Sigmoid colon (tissue), 7 donors: ENCODE data around the gene PRAME. TPM values are rescaled to one million over a fixed set of nuclear protein-coding genes. Genes with fewer than 3 reads are reported as not detected.
"Not testable (repeated sequence)": the region's sequence is repeated elsewhere in the genome, so short reads cannot be mapped to it uniquely, and the experiment has no call there.

Source experiments
- DNase-seq: peaks from one replicate; pipeline ENCODE4 v3.0.0-alpha.2; 2019
- H3K27ac ChIP-seq, 4 donors: fragments of 200-600 bp; sonication (generic); one replicate each; pipeline ENCODE4 v1.5.1; 2016 to 2019; ENCODE audit warnings: mild to moderate bottlenecking in 1 of 4
- H3K27me3 ChIP-seq, 3 donors: fragments of 200-600 bp; sonication (generic); one replicate each; pipeline ENCODE4 v1.5.1; 2019; ENCODE audit warnings: mild to moderate bottlenecking in 1 of 3
- H3K36me3 ChIP-seq, 4 donors: fragments of 200-600 bp; sonication (generic); one replicate each; pipeline ENCODE4 v1.5.1; 2016 to 2019
- H3K4me1 ChIP-seq, 4 donors: fragments of 200-600 bp; sonication (generic); one replicate each; pipeline ENCODE4 v1.5.1; 2017 to 2019
- H3K4me3 ChIP-seq, 4 donors: fragments of 200-600 bp; sonication (generic); one replicate each; pipeline ENCODE4 v1.5.1; 2017 to 2019; ENCODE audit warnings: mild to moderate bottlenecking in 2 of 4, moderate library complexity in 1 of 4
- H3K9me3 ChIP-seq, 4 donors: fragments of 200-600 bp in 3 of 4; sonication (generic) in 3 of 4; one replicate each; pipeline versions ENCODE4 v1.5.1 to v1.6.1; 2013 to 2019
- CTCF ChIP-seq, 4 experiments: fragments of 450-650 bp in 3 of 4; fragments of 200-600 bp in 1 of 4; IDR thresholded peaks; one replicate each; pipeline ENCODE4 v1.5.1; 2016 to 2019; ENCODE audit warnings: antibody characterized with exemption in 4 of 4, mild to moderate bottlenecking in 3 of 4, moderate library complexity in 2 of 4
- EP300 ChIP-seq, 4 donors: sonication (generic); formaldehyde crosslinking; IDR thresholded peaks; one replicate each; pipeline ENCODE4 v1.6.1; 2017; ENCODE audit warnings: antibody characterized with exemption in 4 of 4
- POLR2A ChIP-seq, 2 donors: fragments of 450-650 bp; IDR thresholded peaks; one replicate each; pipeline ENCODE4 v1.6.1; 2016; ENCODE audit warnings: antibody characterized with exemption in 2 of 2, mild to moderate bottlenecking in 2 of 2, moderate library complexity in 2 of 2
- POLR2AphosphoS5 ChIP-seq, 4 donors: sonication (generic); formaldehyde crosslinking; IDR thresholded peaks; one replicate each; pipeline ENCODE4 v1.6.1; 2017; ENCODE audit warnings: antibody characterized with exemption in 4 of 4
- WGBS, 2 donors: extraction: QIAGEN DNeasy Blood & Tissue Kit; methylation state at CpG; one replicate each; pipeline ENCODE4 v1.1.7; 2013; 5-methylcytosine and 5-hydroxymethylcytosine counted together
- intact Hi-C: fragments of 100-400 bp; cut with DNase I; formaldehyde crosslinking; loops from one replicate; pipeline ENCODE4 v1.15.1; 2023
- polyA plus RNA-seq, 3 donors: library from polyadenylated mRNA; stranded (reverse); fragments of 200-250 nt; gene quantifications; one replicate each; pipeline ENCODE4 v1.2.3, GENCODE V29; 2013
- total RNA-seq, 4 donors: library from RNA; depleted of rRNA; stranded (reverse); fragments of >200 nt; gene quantifications; one replicate each; pipeline ENCODE4 v1.1.0, GENCODE V29; 2016
- donor health status: healthy with polysubstance abuse.
- donor health status: Bipolar disorder and iron deficiency.
- donor health status: healthy.

Gene PRAME
- total and polyA plus RNA-seq, 7 donors = 0.06 to 0.16 TPM; not detected in 5

DNA sequence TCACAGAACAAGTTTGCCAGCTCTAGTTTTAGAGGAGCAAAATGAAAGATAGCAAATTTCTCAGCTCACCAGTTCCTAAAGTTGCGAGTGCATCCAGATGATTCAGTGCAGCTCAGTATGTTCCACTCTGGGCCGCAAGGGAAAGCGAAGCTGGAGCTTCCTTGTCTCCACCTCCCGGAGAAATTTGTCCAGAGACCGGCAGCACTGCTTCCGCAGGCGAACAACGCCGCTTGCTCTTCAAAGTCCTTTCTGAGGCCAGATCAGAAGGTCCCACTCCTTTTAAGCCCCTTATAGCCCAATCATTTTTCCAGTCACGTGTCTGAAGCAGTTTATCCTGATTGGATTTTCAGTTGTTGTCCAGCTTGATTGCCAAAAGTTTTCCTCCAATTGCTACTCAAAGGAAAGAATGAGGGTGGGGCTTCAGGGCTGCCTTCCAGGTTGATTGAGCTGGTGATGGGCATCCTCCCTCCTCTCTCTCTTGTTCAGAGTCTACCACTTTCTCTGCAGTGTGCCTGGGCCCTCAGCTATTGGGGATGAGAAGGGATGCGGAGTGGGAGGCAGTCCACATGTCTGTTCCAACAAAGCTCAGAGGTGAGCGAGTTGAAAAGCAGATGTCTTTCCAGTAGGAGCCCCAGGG lies 38.9 kb downstream of the PRAME start, which contains the start of gene ZNF280A:
ZNF280A (minus strand) TSS at position 251 of the 637 bp plus-strand sequence. CDS start 4,640 bp downstream, outside the sequence.
- no peak within 1 kb of the TSS for H3K27ac ChIP-seq
- H3K27me3 ChIP-seq = peaks cover 0 to 15% (median 0%) of the 10 kb centered on the region in 3 donors
- no peaks in the 10 kb centered on the region for H3K36me3 ChIP-seq
- H3K4me1 ChIP-seq = no peaks in the 10 kb centered on the region
- no peak for DNase-seq
- no peak within 1 kb of the TSS for H3K4me3 ChIP-seq
- TF ChIP-seq CTCF (IDR thresholded peaks at IDR 0.05) (no peak), EP300 (IDR thresholded peaks at IDR 0.05) (no peak), POLR2AphosphoS5 (IDR thresholded peaks at IDR 0.05) (no peak), POLR2A (IDR thresholded peaks at IDR 0.05) (no peak)
- no peaks in the 10 kb centered on the region for H3K9me3 ChIP-seq
- intact Hi-C loops = no loop called here
- 69 to 79% methylated on average over 12 of the region's 12 CpGs for WGBS, 2 donors

- Histone ChIP-seq H3K9me3 (no peaks in the 10 kb centered on the region), H3K36me3 (no peaks in the 10 kb centered on the region), H3K4me3 (no peak overlapping the region), H3K27ac (no peak overlapping the region), H3K4me1 (no peaks in the 10 kb centered on the region), H3K27me3 (peaks cover 0 to 20% (median 0%) of the 10 kb centered on the region in 3 donors)
- DNase-seq = no peak
- TF ChIP-seq EP300 (IDR thresholded peaks at IDR 0.05) (no peak), POLR2A (IDR thresholded peaks at IDR 0.05) (no peak), CTCF (IDR thresholded peaks at IDR 0.05) (no peak), POLR2AphosphoS5 (IDR thresholded peaks at IDR 0.05) (no peak)
- intact Hi-C loops = no loop called here
- 65 to 83% methylated on average over 5 of the region's 5 CpGs for WGBS, 2 donors
Observed at GRCh38 chr22:22519591-22519990, 39.5 kb downstream of the PRAME start.

DNA sequence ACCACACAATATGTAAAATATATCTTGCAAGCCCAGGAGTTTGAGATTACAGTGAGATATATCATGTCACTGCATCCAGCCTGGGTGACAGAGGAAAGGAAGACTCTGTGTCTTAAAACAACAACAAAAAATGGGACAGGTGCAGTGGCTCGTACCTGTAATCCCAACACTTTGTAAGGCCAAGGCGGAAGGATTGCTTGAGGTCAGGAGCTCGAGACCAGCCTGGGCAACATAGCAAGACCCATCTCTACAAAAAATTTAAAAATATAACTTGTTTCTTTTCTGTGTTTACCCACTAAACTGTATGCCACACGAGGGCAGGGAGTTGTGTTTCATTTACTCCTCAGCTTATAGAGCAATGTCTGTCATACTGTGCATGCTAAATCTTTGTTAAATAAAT lies 42.1 kb downstream of the PRAME start:
- peaks cover 0 to 34% (median 0%) of the 10 kb centered on the region in 3 donors for H3K27me3 ChIP-seq
- TF ChIP-seq EP300 (IDR thresholded peaks at IDR 0.05) (no peak), POLR2A (IDR thresholded peaks at IDR 0.05) (no peak), POLR2AphosphoS5 (IDR thresholded peaks at IDR 0.05) (no peak), CTCF (IDR thresholded peaks at IDR 0.05) (no peak)

GRCh38 chr22:22515890-22516289 lies 43.2 kb downstream of the PRAME start:
- Histone ChIP-seq H3K4me1 (no peaks in the 10 kb centered on the region), H3K4me3 (no peak overlapping the region), H3K36me3 (no peaks in the 10 kb centered on the region), H3K27ac (no peak overlapping the region), H3K27me3 (peaks cover 0 to 34% (median 0%) of the 10 kb centered on the region in 3 donors), H3K9me3 (peaks cover 0 to under 1% (median 0%) of the 10 kb centered on the region in 4 donors)
- intact Hi-C loops = no loop called here
- TF ChIP-seq POLR2A (IDR thresholded peaks at IDR 0.05) (no peak), POLR2AphosphoS5 (IDR thresholded peaks at IDR 0.05) (no peak)
- DNase-seq = no peak

More for the DNA sequence above, 42.1 kb downstream of the PRAME start:
- 66 to 72% methylated on average over 4 of the region's 4 CpGs for WGBS, 2 donors
- Histone ChIP-seq H3K4me3 (no peak overlapping the region), H3K36me3 (no peaks in the 10 kb centered on the region), H3K9me3 (no peaks in the 10 kb centered on the region), H3K4me1 (no peaks in the 10 kb centered on the region), H3K27ac (no peak overlapping the region)
- DNase-seq = no peak
- intact Hi-C loops = no loop called here

GRCh38 chr22:22514431-22514830 lies 44.6 kb downstream of the PRAME start:
- H3K36me3 ChIP-seq, intact Hi-C loops, H3K27ac ChIP-seq, H3K4me3 ChIP-seq, H3K4me1 ChIP-seq, H3K9me3 ChIP-seq, DNase-seq: not testable (repeated sequence)
- H3K27me3 ChIP-seq = peaks cover 0 to 34% (median 0%) of the 10 kb centered on the region in 3 donors
- 33 to 54% methylated on average over 8 of the region's 8 CpGs for WGBS, 2 donors

GRCh38 chr22:22513619-22514018 lies 45.4 kb downstream of the PRAME start:
- H3K9me3 ChIP-seq = peaks cover 0 to 8% (median 5%) of the 10 kb centered on the region in 4 donors
- H3K27ac ChIP-seq = no peak overlapping the region
- WGBS, 2 donors = 95 to 97% methylated on average over 2 of the region's 2 CpGs
- peaks cover 0 to 34% (median 0%) of the 10 kb centered on the region in 3 donors for H3K27me3 ChIP-seq
- no peaks in the 10 kb centered on the region for H3K36me3 ChIP-seq
- intact Hi-C loops = no loop called here
- H3K4me3 ChIP-seq = no peak overlapping the region
- peaks cover 0 to 3% (median 0%) of the 10 kb centered on the region in 4 donors for H3K4me1 ChIP-seq
- TF ChIP-seq POLR2AphosphoS5 (IDR thresholded peaks at IDR 0.05) = no peak
- DNase-seq = no peak
